ENCODE results near the gene PGPEP1. TPM values are rescaled to one million over a fixed set of nuclear protein-coding genes. Genes with fewer than 3 reads are reported as not detected.

PGPEP1 gene
- total and polyA plus RNA-seq, 5 donors from 2014 or later, result 6.7 to 39.4 (median 8.2) TPM

- Histone ChIP-seq H3K36me3 (ENCODE audit: control insufficient read depth, insufficient read depth, low read length) (no peaks in the 10 kb centered on the region), H3K4me1 (ENCODE audit: control insufficient read depth, insufficient read depth, low read length, poor library complexity, severe bottlenecking) (peaks cover 66% of the 10 kb centered on the region), H3K27me3 (ENCODE audit: control insufficient read depth, insufficient read depth, low read length) (no peaks in the 10 kb centered on the region), H3K4me3 (ENCODE audit: low read depth, low read length) (peak overlapping the region; percentile 70), H3K27ac (ENCODE audit: insufficient read depth, low read length, poor library complexity, severe bottlenecking) (peak overlapping the region; percentile 97), H3K9me3 (ENCODE audit: control insufficient read depth in 2 of 2, low read length in 2 of 2) (no peaks in the 10 kb centered on the region)
- Mint-ChIP-seq H3K4me1 (peaks cover 0 to 53% (median 17%) of the 10 kb centered on the region in 4 donors), H3K27ac (peak overlapping the region; percentile 97 to 100 (median 100)), H3K4me3 (peak overlapping the region; percentile 85 to 98 (median 94)), H3K27me3 (no peaks in the 10 kb centered on the region), H3K36me3 (peaks cover 3% of the 10 kb centered on the region), H3K9me3 (no peaks in the 10 kb centered on the region)
- ATAC-seq (ENCODE audit: low read depth in 2 of 2), result peak; percentile 85 to 88
- peak; percentile 71 to 86 (median 72) for DNase-seq
Observed at GRCh38 chr19:18304458-18305310, 35.7 kb upstream of the PGPEP1 start.

- no peaks in the 10 kb centered on the region for H3K9me3 ChIP-seq (ENCODE audit: control insufficient read depth in 2 of 2, low read length in 2 of 2)
- peaks cover 3% of the 10 kb centered on the region for H3K36me3 Mint-ChIP-seq
- H3K27ac Mint-ChIP-seq, result peak overlapping the region; percentile 97 to 100 (median 100)
- DNase-seq (no peak), ATAC-seq (ENCODE audit: low read depth in 2 of 2) (no peak)
- no peaks in the 10 kb centered on the region for H3K9me3 Mint-ChIP-seq
- H3K4me1 ChIP-seq (ENCODE audit: control insufficient read depth, insufficient read depth, low read length, poor library complexity, severe bottlenecking), result peaks cover 66% of the 10 kb centered on the region
- H3K36me3 ChIP-seq (ENCODE audit: control insufficient read depth, insufficient read depth, low read length), result no peaks in the 10 kb centered on the region
- H3K4me3 ChIP-seq (ENCODE audit: low read depth, low read length), result peak overlapping the region; percentile 21
- H3K27me3 Mint-ChIP-seq, result no peaks in the 10 kb centered on the region
- H3K4me3 Mint-ChIP-seq, result peak overlapping the region; percentile 85 to 98 (median 94)
- peak overlapping the region; percentile 97 for H3K27ac ChIP-seq (ENCODE audit: insufficient read depth, low read length, poor library complexity, severe bottlenecking)
- H3K27me3 ChIP-seq (ENCODE audit: control insufficient read depth, insufficient read depth, low read length), result no peaks in the 10 kb centered on the region
- peaks cover 0 to 57% (median 17%) of the 10 kb centered on the region in 4 donors for H3K4me1 Mint-ChIP-seq
Observed at GRCh38 chr19:18306209-18306887, 34.0 kb upstream of the PGPEP1 start.

DNA sequence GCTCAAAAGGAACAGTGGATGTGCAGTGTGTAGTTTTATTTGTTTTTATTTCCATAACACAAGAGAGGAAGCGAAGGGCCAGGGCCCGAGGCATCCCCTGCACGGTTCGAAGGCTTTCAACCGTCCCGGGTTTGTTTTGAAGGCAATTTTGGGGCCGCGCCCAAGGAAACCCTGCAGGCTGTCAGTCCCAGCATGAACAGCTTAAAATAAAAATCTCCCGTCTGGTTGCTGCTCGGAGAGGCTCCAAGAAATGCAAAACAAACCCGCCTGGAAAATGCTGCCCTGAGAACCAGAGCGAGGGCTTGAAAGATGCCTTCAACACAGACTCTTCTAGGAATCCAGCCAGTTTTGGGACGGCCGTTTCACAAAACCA, 33.5 kb upstream of the PGPEP1 start:
- Mint-ChIP-seq H3K4me1 (peaks cover 0 to 53% (median 17%) of the 10 kb centered on the region in 4 donors), H3K27ac (peak overlapping the region; percentile 86 to 97 (median 94))
- peak overlapping the region; percentile 97 for H3K27ac ChIP-seq (ENCODE audit: insufficient read depth, low read length, poor library complexity, severe bottlenecking)

GRCh38 chr19:18307271-18307681, 33.1 kb upstream of the PGPEP1 start:
- Histone ChIP-seq H3K36me3 (ENCODE audit: control insufficient read depth, insufficient read depth, low read length) (peaks cover 5% of the 10 kb centered on the region), H3K4me3 (ENCODE audit: low read depth, low read length) (no peak overlapping the region), H3K9me3 (ENCODE audit: control insufficient read depth in 2 of 2, low read length in 2 of 2) (no peaks in the 10 kb centered on the region), H3K27me3 (ENCODE audit: control insufficient read depth, insufficient read depth, low read length) (no peaks in the 10 kb centered on the region), H3K27ac (ENCODE audit: insufficient read depth, low read length, poor library complexity, severe bottlenecking) (peak overlapping the region; percentile 97), H3K4me1 (ENCODE audit: control insufficient read depth, insufficient read depth, low read length, poor library complexity, severe bottlenecking) (peaks cover 59% of the 10 kb centered on the region)
- H3K36me3 Mint-ChIP-seq, result peaks cover 3% of the 10 kb centered on the region
- H3K9me3 Mint-ChIP-seq, result no peaks in the 10 kb centered on the region
- peaks cover 0 to 49% (median 17%) of the 10 kb centered on the region in 4 donors for H3K4me1 Mint-ChIP-seq
- H3K27me3 Mint-ChIP-seq, result no peaks in the 10 kb centered on the region
- H3K27ac Mint-ChIP-seq, result peak overlapping the region; percentile 86 to 97 (median 94)
- DNase-seq, result no peak
- peak overlapping the region; percentile 79 to 98 (median 86) for H3K4me3 Mint-ChIP-seq
- ATAC-seq (ENCODE audit: low read depth in 2 of 2), result no peak

More for the DNA sequence above, 33.5 kb upstream of the PGPEP1 start:
- H3K9me3 Mint-ChIP-seq, result no peaks in the 10 kb centered on the region
- H3K4me3 Mint-ChIP-seq, result peak overlapping the region; percentile 79 to 98 (median 86)
- H3K36me3 Mint-ChIP-seq, result peaks cover 3% of the 10 kb centered on the region
- Histone ChIP-seq H3K36me3 (ENCODE audit: control insufficient read depth, insufficient read depth, low read length) (peaks cover 2% of the 10 kb centered on the region), H3K4me3 (ENCODE audit: low read depth, low read length) (peak overlapping the region; percentile 21), H3K27me3 (ENCODE audit: control insufficient read depth, insufficient read depth, low read length) (no peaks in the 10 kb centered on the region), H3K4me1 (ENCODE audit: control insufficient read depth, insufficient read depth, low read length, poor library complexity, severe bottlenecking) (peaks cover 62% of the 10 kb centered on the region), H3K9me3 (ENCODE audit: control insufficient read depth in 2 of 2, low read length in 2 of 2) (no peaks in the 10 kb centered on the region)
- no peaks in the 10 kb centered on the region for H3K27me3 Mint-ChIP-seq
- DNase-seq, result peak in 1 of 3 donors; percentile 68
- ATAC-seq (ENCODE audit: low read depth in 2 of 2), result no peak

GRCh38 chr19:18308051-18308947, 32.1 kb upstream of the PGPEP1 start:
- Histone ChIP-seq H3K36me3 (ENCODE audit: control insufficient read depth, insufficient read depth, low read length) (peaks cover 11% of the 10 kb centered on the region), H3K9me3 (ENCODE audit: control insufficient read depth in 2 of 2, low read length in 2 of 2) (no peaks in the 10 kb centered on the region), H3K27ac (ENCODE audit: insufficient read depth, low read length, poor library complexity, severe bottlenecking) (peak overlapping the region; percentile 97), H3K27me3 (ENCODE audit: control insufficient read depth, insufficient read depth, low read length) (no peaks in the 10 kb centered on the region), H3K4me3 (ENCODE audit: low read depth, low read length) (no peak overlapping the region), H3K4me1 (ENCODE audit: control insufficient read depth, insufficient read depth, low read length, poor library complexity, severe bottlenecking) (peaks cover 49% of the 10 kb centered on the region)
- Mint-ChIP-seq H3K27me3 (no peaks in the 10 kb centered on the region), H3K27ac (no peak overlapping the region), H3K9me3 (no peaks in the 10 kb centered on the region), H3K4me3 (no peak overlapping the region), H3K36me3 (peaks cover 7% of the 10 kb centered on the region), H3K4me1 (peaks cover 0 to 51% (median 20%) of the 10 kb centered on the region in 4 donors)
- ATAC-seq (ENCODE audit: low read depth in 2 of 2) (no peak), DNase-seq (no peak)

- Mint-ChIP-seq H3K27me3 (no peaks in the 10 kb centered on the region), H3K4me1 (peaks cover 0 to 44% (median 15%) of the 10 kb centered on the region in 4 donors), H3K27ac (no peak overlapping the region), H3K9me3 (no peaks in the 10 kb centered on the region), H3K36me3 (peaks cover 7% of the 10 kb centered on the region), H3K4me3 (no peak overlapping the region)
- H3K9me3 ChIP-seq (ENCODE audit: control insufficient read depth in 2 of 2, low read length in 2 of 2), result no peaks in the 10 kb centered on the region
- no peaks in the 10 kb centered on the region for H3K27me3 ChIP-seq (ENCODE audit: control insufficient read depth, insufficient read depth, low read length)
- ATAC-seq (ENCODE audit: low read depth in 2 of 2) (no peak), DNase-seq (no peak)
- peaks cover 43% of the 10 kb centered on the region for H3K4me1 ChIP-seq (ENCODE audit: control insufficient read depth, insufficient read depth, low read length, poor library complexity, severe bottlenecking)
- no peak overlapping the region for H3K4me3 ChIP-seq (ENCODE audit: low read depth, low read length)
- H3K27ac ChIP-seq (ENCODE audit: insufficient read depth, low read length, poor library complexity, severe bottlenecking), result no peak overlapping the region
- H3K36me3 ChIP-seq (ENCODE audit: control insufficient read depth, insufficient read depth, low read length), result peaks cover 15% of the 10 kb centered on the region
Observed at GRCh38 chr19:18308948-18309325, 31.5 kb upstream of the PGPEP1 start.

DNA sequence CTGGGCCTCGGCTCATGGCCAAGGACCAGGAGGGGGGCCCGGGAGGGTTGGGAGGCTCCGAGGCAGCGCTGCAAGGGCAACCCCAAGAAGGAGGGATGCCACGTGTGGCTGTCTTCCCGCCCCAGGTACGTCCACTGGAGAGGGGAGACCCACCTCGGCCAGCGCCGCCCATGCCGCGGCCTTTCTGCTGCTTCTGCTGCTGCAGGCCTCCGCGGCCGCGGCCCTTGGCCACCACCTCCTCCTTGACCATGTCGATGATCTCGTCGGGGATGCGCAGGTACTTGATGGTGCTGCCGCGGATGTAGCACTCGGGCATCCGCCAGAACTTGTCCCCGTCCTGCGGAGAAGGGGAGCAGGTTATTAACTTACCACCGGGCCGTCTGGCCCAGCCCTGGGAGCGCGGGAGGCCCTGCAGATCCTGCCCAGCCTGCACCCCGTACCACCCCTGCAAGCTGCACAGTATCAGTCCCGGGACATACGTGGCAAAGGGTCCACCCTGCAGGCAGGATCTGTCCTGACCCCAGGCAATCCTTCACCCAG, 30.8 kb upstream of the PGPEP1 start:
- H3K27me3 Mint-ChIP-seq, result no peaks in the 10 kb centered on the region
- Histone ChIP-seq H3K9me3 (ENCODE audit: control insufficient read depth in 2 of 2, low read length in 2 of 2) (no peaks in the 10 kb centered on the region), H3K27me3 (ENCODE audit: control insufficient read depth, insufficient read depth, low read length) (no peaks in the 10 kb centered on the region), H3K27ac (ENCODE audit: insufficient read depth, low read length, poor library complexity, severe bottlenecking) (no peak overlapping the region), H3K4me1 (ENCODE audit: control insufficient read depth, insufficient read depth, low read length, poor library complexity, severe bottlenecking) (peaks cover 37% of the 10 kb centered on the region), H3K36me3 (ENCODE audit: control insufficient read depth, insufficient read depth, low read length) (peaks cover 15% of the 10 kb centered on the region), H3K4me3 (ENCODE audit: low read depth, low read length) (no peak overlapping the region)
- no peak overlapping the region for H3K27ac Mint-ChIP-seq
- H3K36me3 Mint-ChIP-seq, result peaks cover 7% of the 10 kb centered on the region
- ATAC-seq (ENCODE audit: low read depth in 2 of 2) (no peak), DNase-seq (no peak)
- H3K4me1 Mint-ChIP-seq, result peaks cover 0 to 42% (median 14%) of the 10 kb centered on the region in 4 donors
- H3K4me3 Mint-ChIP-seq, result no peak overlapping the region
- no peaks in the 10 kb centered on the region for H3K9me3 Mint-ChIP-seq

Data from CD4-positive, CD25-positive, alpha-beta regulatory T cell (primary cell).